BLaER1 (cell line): ENCODE results near the gene AUTS2.

ENCODE experiments used
- H3K27ac ChIP-seq: shearing (Covaris generic); formaldehyde crosslinking; 2 replicates; pipeline ENCODE4 v1.8.1; 2022
- H3K27me3 ChIP-seq: shearing (Covaris generic); formaldehyde crosslinking; 2 replicates; pipeline ENCODE4 v1.8.1; 2022
- H3K36me3 ChIP-seq: shearing (Covaris generic); formaldehyde crosslinking; 2 replicates; pipeline ENCODE4 v1.8.1; 2022
- H3K4me1 ChIP-seq: shearing (Covaris generic); formaldehyde crosslinking; 2 replicates; pipeline ENCODE4 v1.8.1; 2022
- H3K4me2 ChIP-seq: shearing (Covaris generic); formaldehyde crosslinking; 2 replicates; pipeline ENCODE4 v1.8.1; 2022
- H3K4me3 ChIP-seq: shearing (Covaris generic); formaldehyde crosslinking; 2 replicates; pipeline ENCODE4 v1.8.1; 2022
- H3K9ac ChIP-seq: shearing (Covaris generic); formaldehyde crosslinking; 2 replicates; pipeline ENCODE4 v1.8.1; 2022
- H3K9me3 ChIP-seq: shearing (Covaris generic); formaldehyde crosslinking; 2 replicates; pipeline ENCODE4 v1.8.1; 2022
- H4K20me1 ChIP-seq: shearing (Covaris generic); formaldehyde crosslinking; 2 replicates; pipeline ENCODE4 v1.8.1; 2022
- Cebpa-rat ChIP-seq: shearing (Covaris generic); IDR thresholded peaks from 2 replicates; pipeline ENCODE4 v1.8.1; 2022

The AUTS2 gene

DNA sequence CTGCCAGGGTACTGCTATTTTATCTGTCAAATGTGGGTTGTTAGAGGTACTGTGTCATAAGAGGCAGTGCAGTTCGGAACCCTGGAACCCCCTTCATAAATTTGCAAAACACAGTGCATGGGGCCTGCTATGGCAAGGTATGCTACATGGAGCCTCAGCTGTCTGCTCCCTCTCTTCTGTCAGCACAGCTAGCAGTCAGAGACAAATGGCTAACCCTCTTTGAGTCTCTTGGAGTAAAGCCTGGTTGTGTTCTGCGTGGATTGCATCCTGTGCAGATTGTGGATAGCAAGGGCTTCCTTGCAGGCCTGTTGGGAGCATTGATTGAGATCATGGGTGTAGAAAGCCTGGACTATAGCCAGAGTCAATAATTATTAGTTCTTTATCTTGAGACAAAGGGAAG, 397.8 kb downstream of the AUTS2 start:
- peaks cover 40% of the 10 kb centered on the region for H3K4me1 ChIP-seq
- H4K20me1 ChIP-seq: peaks cover 78% of the 10 kb centered on the region

DNA sequence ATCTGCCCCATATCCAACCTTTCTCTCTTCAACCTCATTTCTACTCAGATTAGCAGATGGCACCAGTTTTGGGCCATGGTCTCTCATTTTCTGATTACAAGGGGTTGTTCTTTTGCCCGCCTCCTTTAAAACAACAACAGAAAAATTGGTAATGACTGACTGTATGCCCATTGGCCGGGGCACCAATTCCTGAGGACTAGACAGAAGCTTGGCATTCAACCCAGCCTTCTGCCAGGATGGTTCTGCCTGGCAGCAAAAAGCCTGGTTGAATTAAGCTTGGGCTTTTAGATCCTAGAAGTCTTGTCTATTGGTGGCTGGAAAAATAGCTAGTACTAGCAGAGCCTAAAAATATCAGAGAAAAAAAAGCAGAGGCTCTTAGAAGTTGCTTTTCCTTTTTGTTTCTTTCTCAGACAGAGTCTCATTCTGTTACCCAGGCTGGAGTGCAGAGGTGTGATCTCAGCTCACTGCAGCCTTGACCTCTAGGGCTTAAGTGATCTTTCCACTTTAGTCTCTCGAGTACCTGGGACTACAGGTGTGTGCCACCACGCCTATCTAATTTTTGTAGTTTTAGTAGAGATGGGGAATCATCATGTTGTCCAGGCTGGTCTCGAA, 402.6 kb downstream of the AUTS2 start:
- Histone ChIP-seq H3K9ac (peak overlapping the region; percentile 34; the same call in 1 of the 2 replicates), H3K4me2 (peak overlapping the region; percentile 48), H3K27ac (peak overlapping the region; percentile 49), H3K9me3 (no peaks in the 10 kb centered on the region), H3K4me1 (peaks cover 44% of the 10 kb centered on the region), H4K20me1 (peaks cover 48% of the 10 kb centered on the region), H3K36me3 (0 out of 2 replicates have a peak, but pooled peaks cover 4% of the 10 kb centered on the region), H3K27me3 (no peaks in the 10 kb centered on the region), H3K4me3 (no peak overlapping the region)
- TF ChIP-seq Cebpa-rat: no peak

More for the DNA sequence above, 397.8 kb downstream of the AUTS2 start:
- Histone ChIP-seq H3K4me3 (no peak overlapping the region), H3K9ac (no peak overlapping the region), H3K27me3 (no peaks in the 10 kb centered on the region), H3K4me2 (no peak overlapping the region), H3K27ac (no peak overlapping the region), H3K36me3 (0 out of 2 replicates have a peak, but pooled peaks cover 4% of the 10 kb centered on the region), H3K9me3 (no peaks in the 10 kb centered on the region)
- no peak for TF ChIP-seq Cebpa-rat

DNA sequence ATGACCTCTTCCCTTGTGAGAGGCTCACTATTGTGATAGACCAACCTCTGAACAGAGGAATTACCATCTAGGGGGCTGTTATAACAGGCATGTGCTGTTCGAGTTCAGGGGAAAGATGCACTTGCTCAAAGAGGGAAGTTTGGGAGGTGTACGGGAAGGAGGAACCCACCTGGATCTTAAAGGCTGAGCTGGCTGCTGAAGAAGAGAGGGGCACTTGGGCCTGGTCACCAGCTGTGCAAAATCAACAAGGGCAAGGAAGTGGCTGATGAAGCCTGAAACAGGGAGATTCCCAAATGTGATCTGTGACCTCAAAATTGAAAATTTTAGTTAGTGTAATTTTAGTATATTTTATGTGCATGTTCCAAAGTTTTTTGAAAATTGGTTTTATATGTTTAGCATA, 407.2 kb downstream of the AUTS2 start:
- peak overlapping the region; percentile 88 for H3K4me2 ChIP-seq
- H3K36me3 ChIP-seq: no peaks in the 10 kb centered on the region
- H3K4me3 ChIP-seq: peak overlapping the region; percentile 47
- no peaks in the 10 kb centered on the region for H3K9me3 ChIP-seq
- H3K27me3 ChIP-seq: no peaks in the 10 kb centered on the region
- TF ChIP-seq Cebpa-rat: no peak
- peak overlapping the region; percentile 72 for H3K9ac ChIP-seq
- peaks cover 9% of the 10 kb centered on the region for H4K20me1 ChIP-seq
- H3K4me1 ChIP-seq: peaks cover 69% of the 10 kb centered on the region
- peak overlapping the region; percentile 91 for H3K27ac ChIP-seq

DNA sequence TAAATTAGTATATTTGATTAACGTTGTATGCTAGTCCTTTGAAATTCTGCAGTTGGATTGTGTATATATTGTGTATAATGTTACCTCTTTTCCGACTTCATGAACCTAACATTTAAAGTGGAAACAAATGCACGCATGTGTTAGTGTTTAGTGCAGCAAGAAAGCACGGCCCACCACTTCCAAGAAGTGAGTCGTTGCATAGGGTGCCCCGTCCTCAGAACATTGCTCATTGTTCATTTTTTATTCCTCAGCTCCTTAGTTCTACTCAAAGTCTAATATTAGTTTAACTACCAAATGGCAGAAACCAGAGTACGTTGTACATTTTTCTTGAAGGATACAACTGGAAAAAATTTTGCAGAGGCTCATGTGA, 407.6 kb downstream of the AUTS2 start:
- no peak for TF ChIP-seq Cebpa-rat
- H3K27ac ChIP-seq: peak overlapping the region; percentile 91
- H3K9ac ChIP-seq: peak overlapping the region; percentile 72
- no peaks in the 10 kb centered on the region for H3K27me3 ChIP-seq
- peaks cover 5% of the 10 kb centered on the region for H4K20me1 ChIP-seq
- H3K4me1 ChIP-seq: peaks cover 69% of the 10 kb centered on the region
- peak overlapping the region; percentile 47 for H3K4me3 ChIP-seq
- no peaks in the 10 kb centered on the region for H3K9me3 ChIP-seq
- no peaks in the 10 kb centered on the region for H3K36me3 ChIP-seq
- peak overlapping the region; percentile 88 for H3K4me2 ChIP-seq

DNA sequence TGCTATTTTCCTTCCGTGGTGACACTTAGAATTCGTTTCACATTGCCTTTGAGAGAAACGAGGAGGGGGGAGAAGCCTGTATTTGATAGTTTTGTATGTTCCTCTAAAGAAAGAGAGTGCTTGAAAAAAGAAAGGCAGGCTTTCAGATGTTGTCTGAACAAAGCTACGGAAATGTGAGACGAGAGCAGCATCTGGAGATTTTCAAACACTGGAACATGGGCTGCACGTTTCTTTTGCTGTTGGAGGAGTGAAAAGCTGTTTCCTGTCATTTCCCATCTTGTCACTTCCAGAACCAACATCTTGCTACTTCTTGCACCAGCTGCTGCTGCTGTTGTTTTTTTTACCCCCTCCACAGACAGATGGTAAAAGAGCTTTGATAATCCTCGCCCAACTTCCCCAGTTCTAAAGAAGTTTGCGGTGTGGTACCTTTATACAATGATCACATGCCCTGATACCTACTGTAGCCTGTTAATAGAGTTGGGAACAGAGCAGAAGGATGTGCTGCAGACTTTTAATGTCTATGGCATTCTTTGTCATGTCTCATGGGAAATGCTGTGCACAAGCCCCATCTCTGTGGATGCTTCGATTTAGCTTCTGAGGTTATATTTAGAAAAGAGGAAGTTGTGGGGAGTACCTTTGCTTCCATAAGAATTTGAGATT, 408.1 kb downstream of the AUTS2 start:
- Histone ChIP-seq H3K27me3 (no peaks in the 10 kb centered on the region), H3K9ac (peak overlapping the region; percentile 72), H3K27ac (peak overlapping the region; percentile 91), H3K4me3 (peak overlapping the region; percentile 47), H3K36me3 (no peaks in the 10 kb centered on the region), H3K4me1 (peaks cover 66% of the 10 kb centered on the region), H4K20me1 (peaks cover under 1% of the 10 kb centered on the region; the same call in 1 of the 2 replicates), H3K4me2 (peak overlapping the region; percentile 88), H3K9me3 (no peaks in the 10 kb centered on the region)
- TF ChIP-seq Cebpa-rat: no peak

DNA sequence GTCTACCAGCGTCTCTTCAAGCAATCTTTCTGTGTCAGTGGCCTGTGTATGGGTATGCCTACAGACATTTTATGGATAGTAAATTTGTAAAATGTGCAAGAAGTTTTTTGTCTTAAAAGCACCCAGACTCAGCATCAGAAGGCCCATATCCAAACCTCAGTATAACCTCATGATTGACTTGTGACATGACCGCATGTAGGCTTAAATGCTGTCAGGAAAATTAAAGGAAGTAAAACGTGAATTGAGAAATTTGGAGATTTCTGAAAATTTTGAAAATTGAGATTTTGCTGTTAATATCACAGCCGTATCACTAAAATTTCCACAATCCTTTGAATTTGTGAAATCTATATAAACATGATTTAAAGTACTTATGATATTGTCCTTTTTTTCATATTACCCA, 410.2 kb downstream of the AUTS2 start:
- Histone ChIP-seq H3K4me2 (no peak overlapping the region), H4K20me1 (no peaks in the 10 kb centered on the region; the same call in 1 of the 2 replicates), H3K4me1 (peaks cover 85% of the 10 kb centered on the region), H3K9ac (no peak overlapping the region), H3K27ac (0 out of 2 replicates have a peak overlapping the region, but pooled peaks have one; percentile 4), H3K36me3 (no peaks in the 10 kb centered on the region), H3K4me3 (no peak overlapping the region), H3K27me3 (no peaks in the 10 kb centered on the region), H3K9me3 (no peaks in the 10 kb centered on the region)
- no peak for TF ChIP-seq Cebpa-rat

DNA sequence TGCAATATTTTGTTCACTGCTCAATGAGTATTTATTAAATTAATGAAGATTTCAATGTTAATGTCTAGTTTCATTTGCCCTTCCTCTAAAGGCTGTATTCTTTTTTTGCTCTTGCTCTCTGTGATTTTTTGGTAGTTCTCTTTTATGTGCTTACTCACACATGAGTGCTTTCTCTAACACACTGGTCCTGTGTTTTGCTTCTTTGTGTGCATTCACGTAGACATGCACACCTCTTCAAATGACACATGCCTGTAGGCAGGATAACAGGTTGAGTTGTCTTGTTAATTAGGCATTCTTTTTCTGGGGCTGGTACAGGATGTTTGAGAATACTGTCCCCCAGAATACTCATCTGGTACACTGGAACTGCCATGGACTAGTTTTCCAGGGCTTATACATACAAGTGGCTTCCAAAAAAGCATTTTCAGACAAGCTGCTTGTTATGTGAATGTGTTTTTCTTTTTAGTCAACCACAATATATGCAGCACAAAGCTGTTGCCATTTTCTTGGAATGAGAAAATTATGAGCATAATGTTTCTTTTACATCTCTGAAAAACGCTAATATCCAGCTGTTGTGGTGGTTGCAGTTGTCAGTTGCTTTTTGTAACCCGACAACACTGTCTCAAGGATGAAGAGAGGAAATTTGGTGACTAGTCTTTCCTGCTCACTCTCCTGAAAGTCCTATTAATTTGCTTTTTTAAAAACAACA, 416.4 kb downstream of the AUTS2 start:
- no peak for TF ChIP-seq Cebpa-rat
- H3K4me2 ChIP-seq: peak overlapping the region; percentile 56
- peak overlapping the region; percentile 12 for H3K27ac ChIP-seq

DNA sequence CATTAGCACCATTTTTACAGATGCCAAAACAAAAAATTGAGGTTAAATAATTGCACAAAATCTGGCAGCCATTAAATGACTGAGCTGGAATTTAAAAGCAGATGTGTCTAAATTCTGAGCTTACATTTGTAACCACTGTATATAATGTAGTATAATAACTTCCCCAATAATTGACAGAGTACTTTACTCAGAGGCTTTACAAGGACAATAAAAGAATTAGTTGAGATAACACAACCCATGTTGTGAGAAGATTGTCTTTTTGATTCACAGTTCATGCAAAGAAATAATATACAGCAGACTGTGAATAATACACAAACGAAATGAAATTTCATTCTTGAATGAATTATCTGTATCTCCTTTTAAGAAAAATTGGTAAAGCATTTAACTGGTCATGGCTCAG, 417.1 kb downstream of the AUTS2 start:
- peaks cover 59% of the 10 kb centered on the region for H3K4me1 ChIP-seq
- H3K4me2 ChIP-seq: peak overlapping the region; percentile 56
- H3K36me3 ChIP-seq: no peaks in the 10 kb centered on the region
- H3K9ac ChIP-seq: no peak overlapping the region
- H3K9me3 ChIP-seq: no peaks in the 10 kb centered on the region
- peaks cover 5% of the 10 kb centered on the region; the same call in 1 of the 2 replicates for H4K20me1 ChIP-seq
- no peaks in the 10 kb centered on the region for H3K27me3 ChIP-seq
- peak overlapping the region; percentile 12; the same call in 1 of the 2 replicates for H3K27ac ChIP-seq
- no peak for TF ChIP-seq Cebpa-rat
- H3K4me3 ChIP-seq: no peak overlapping the region

More for the DNA sequence above, 416.4 kb downstream of the AUTS2 start:
- H3K9ac ChIP-seq: no peak overlapping the region; the same call in 1 of the 2 replicates
- no peaks in the 10 kb centered on the region for H3K27me3 ChIP-seq
- H4K20me1 ChIP-seq: no peaks in the 10 kb centered on the region
- no peaks in the 10 kb centered on the region for H3K36me3 ChIP-seq
- H3K4me3 ChIP-seq: no peak overlapping the region
- peaks cover 66% of the 10 kb centered on the region for H3K4me1 ChIP-seq
- H3K9me3 ChIP-seq: no peaks in the 10 kb centered on the region

DNA sequence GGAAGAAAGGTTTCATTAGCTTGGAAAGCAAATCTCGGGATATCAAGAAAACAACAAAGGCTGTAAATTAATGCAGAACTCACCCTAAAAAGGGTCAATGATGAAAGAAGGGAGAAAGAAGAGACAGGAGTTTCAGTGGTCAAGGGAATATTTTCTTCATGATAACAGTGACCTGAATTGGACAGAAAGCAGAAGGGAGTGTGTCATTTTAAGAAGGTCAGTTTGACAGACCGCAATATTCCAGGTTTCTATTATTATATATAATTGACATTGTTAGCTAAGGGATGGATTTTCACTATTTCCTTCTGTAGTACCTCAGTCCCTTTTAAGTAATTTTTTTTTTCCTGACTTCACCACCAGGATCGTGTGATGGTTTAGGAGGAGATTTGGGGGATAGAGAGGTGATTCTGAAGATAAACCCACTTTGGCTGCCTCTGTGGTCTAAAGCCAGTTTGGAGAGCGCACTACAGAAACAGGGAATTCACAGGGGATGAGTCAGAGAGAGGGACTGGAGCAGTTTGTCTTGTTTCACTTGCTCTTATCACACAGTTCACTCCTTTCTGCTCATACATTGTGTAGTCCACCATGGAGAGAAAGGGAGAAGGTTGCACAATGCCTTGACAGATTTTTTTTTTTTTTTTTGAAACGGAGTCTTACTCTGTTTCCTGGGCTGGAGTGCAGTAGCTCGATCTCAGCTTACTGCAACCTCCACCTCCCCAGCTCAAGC, 417.9 kb downstream of the AUTS2 start:
- no peak overlapping the region for H3K9ac ChIP-seq
- TF ChIP-seq Cebpa-rat: no peak
- no peak overlapping the region for H3K27ac ChIP-seq
- no peaks in the 10 kb centered on the region for H3K36me3 ChIP-seq
- peaks cover 52% of the 10 kb centered on the region for H3K4me1 ChIP-seq
- peak overlapping the region; percentile 56; the same call in 1 of the 2 replicates for H3K4me2 ChIP-seq
- H3K27me3 ChIP-seq: no peaks in the 10 kb centered on the region
- H3K4me3 ChIP-seq: no peak overlapping the region
- H4K20me1 ChIP-seq: peaks cover 8% of the 10 kb centered on the region; the same call in 1 of the 2 replicates
- no peaks in the 10 kb centered on the region for H3K9me3 ChIP-seq
